ENCODE data around the gene ACP2.

ACP2 gene

DNA sequence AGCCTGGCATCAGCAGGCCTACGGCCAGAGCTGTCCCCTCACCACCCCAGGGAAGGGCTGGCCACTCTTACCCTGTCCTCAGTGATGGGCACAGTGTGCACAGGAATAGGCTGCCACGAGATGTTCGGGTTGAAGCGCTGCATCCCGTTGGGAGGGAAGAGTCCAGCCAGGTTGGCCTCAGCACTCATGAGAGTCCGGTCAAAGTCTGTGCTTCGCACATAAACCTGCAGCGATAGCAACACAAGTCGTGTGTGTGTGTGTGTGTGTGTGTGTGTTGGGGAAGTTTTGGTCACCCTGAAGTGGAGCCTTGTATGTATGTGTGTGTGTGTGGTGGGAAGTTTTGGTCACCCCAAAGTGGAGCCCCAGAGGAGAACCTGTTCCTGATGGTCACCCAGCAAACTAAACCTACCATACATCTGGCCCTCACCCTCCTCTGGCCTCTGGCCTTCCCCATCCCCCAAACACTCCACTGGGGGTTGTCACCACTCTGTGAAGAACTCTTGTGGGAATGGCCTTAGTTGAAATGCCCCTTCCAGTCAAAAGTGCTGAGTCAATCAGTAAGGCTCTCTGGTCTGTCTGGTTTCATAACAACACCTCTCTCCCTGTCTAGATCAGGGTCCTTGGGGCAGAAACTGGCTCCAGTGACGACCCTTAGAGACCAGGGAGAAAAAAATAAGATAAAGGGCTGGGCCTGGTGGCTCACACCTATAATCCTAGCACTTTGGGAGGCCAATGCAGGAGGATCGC is 2.8 kb downstream of the ACP2 start:
- DNase-seq (ENCODE audit: low read depth, low spot score): no peak
- no peak overlapping the region for H3K4me3 ChIP-seq (ENCODE audit: low read length)

DNA sequence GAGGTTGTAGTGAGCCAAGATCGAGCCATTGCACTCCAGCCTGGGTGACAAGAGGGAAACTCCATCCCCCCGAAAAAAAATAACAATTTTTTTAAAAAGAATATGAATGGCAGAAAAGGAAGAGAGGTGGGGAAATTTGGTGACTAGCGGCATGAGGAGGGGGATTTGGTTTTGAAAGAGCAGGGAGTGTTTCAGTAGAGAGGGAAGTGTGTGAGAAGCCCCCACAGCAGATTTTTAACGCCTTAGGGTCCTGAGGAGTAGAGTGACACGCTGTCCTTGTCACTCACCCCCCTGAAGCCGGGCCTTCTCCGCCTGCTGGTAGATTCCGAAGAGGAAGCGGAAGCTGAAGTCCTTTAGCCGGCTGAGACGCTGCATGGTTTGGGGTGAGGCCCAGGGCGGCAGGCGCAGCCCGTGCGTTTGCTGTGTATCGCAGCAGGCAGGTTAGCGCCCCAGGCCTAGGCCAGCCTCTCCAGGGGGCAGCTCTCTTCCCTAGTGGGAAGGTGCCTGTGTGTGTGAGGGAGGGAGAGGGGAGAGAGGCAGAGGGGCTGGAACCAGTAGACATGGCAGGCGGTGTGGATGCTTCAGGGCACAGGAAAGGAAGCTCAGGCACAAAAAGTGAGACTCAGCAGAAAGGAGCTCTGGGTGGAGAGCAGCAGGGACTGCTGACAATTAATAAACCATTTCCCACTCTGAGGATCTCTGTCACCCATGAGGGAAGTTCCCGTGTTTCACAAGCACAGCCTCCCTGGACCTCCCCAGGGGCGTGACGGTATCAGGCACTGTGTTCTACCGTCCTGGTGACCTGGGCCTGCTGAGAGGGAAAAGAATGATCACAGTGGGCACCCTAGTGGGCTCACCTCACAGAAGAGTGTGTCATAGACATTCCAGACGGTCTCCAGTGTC is 3.9 kb downstream of the ACP2 start:
- H3K4me3 ChIP-seq (ENCODE audit: low read length): no peak overlapping the region
- no peak for DNase-seq (ENCODE audit: low read depth, low spot score)

DNA sequence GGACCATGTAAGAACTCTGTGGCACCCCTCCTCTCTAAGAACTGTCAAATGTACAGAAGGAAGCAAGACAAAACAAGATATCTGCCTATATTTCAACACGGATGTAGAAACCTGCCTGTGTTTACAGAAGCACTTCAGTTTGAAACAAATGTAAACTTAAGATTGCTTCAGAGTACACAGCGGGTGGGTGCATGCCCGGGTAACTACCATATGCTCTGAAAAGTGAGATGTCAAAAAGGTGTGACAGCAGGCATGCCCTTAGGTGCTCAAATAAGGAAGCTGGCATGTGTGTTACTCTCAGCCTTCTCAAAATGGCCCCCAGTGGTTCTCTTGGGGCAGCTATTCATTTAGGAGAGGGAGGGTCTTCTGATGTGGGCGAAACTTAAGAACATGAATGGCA is 5.2 kb downstream of the ACP2 start:
- H3K4me3 ChIP-seq (ENCODE audit: low read length): no peak overlapping the region
- DNase-seq (ENCODE audit: low read depth, low spot score): no peak

GRCh38 chr11:47242596-47243192 is 5.9 kb downstream of the ACP2 start:
- no peak overlapping the region for H3K4me3 ChIP-seq (ENCODE audit: low read length)
- no peak for DNase-seq (ENCODE audit: low read depth, low spot score)

DNA sequence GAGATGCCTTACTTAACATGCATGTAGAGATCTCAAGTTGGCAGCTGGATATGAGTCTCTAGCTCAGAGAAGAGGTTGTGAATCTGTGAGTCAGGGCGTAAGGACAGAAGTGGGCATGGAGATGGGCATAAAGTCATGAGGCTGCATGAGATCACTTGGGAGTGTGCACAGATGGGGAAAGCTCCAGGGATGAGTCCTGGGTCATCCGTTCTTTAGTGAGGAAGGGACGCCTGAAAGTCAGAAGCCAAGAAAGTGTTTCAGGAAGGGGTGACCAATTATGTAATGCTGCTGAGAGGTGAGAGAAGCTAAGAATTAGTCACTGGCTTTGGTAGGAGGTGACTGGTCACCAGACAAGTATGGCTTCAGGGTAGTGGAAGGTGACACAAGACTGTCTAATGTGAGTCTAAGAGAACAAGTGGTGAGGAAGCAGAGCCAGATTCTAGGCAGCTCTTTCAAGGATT is 6.7 kb downstream of the ACP2 start:
- DNase-seq (ENCODE audit: low read depth, low spot score): no peak
- no peak overlapping the region for H3K4me3 ChIP-seq (ENCODE audit: low read length)

GRCh38 chr11:47239852-47240251 is 8.8 kb downstream of the ACP2 start:
- no peak for DNase-seq (ENCODE audit: low read depth, low spot score)
- no peak overlapping the region for H3K4me3 ChIP-seq (ENCODE audit: low read length)

- H3K4me3 ChIP-seq (ENCODE audit: low read length): no peak overlapping the region
- DNase-seq (ENCODE audit: low read depth, low spot score): no peak
These were observed 12.1 kb downstream of the ACP2 start for GRCh38 chr11:47236482-47236881.

- DNase-seq (ENCODE audit: low read depth, low spot score): no peak
- no peak overlapping the region for H3K4me3 ChIP-seq (ENCODE audit: low read length)
These were observed 13.5 kb downstream of the ACP2 start for GRCh38 chr11:47235163-47235562.

- peak; percentile 68 for DNase-seq (ENCODE audit: low read depth, low spot score)
- no peak overlapping the region for H3K4me3 ChIP-seq (ENCODE audit: low read length)
These were observed 13.9 kb downstream of the ACP2 start for GRCh38 chr11:47234669-47235100.

- DNase-seq (ENCODE audit: low read depth, low spot score): peak; percentile 44
- H3K4me3 ChIP-seq (ENCODE audit: low read length): no peak overlapping the region
These were observed 14.5 kb downstream of the ACP2 start for GRCh38 chr11:47233989-47234668.

DNA sequence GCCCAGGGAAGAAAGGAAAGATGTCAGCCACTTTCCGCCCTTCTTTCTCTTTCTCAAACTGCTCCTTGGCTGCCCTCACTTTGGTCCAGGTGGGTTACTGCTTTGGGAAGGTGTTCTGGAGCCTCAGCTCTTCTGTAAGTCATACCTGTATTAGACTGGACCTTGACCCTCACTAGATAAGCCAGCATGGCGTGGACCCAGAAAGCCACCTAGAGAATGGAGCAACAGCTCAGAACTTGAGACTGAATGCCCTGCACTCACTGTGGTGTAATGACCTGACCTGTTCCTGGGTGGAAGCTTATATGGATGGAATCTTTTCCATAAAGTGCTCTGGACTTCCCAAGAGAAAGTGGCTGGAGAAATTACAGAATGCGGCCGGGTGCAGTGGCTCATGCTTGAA is 15.6 kb downstream of the ACP2 start:
- no peak overlapping the region for H3K4me3 ChIP-seq (ENCODE audit: low read length)
- DNase-seq (ENCODE audit: low read depth, low spot score): no peak

GRCh38 chr11:47229161-47229560 is 19.5 kb downstream of the ACP2 start:
- H3K4me3 ChIP-seq (ENCODE audit: low read length): no peak overlapping the region
- no peak for DNase-seq (ENCODE audit: low read depth, low spot score)

- no peak overlapping the region for H3K4me3 ChIP-seq (ENCODE audit: low read length)
- DNase-seq (ENCODE audit: low read depth, low spot score): no peak
These were observed 22.8 kb downstream of the ACP2 start for GRCh38 chr11:47225552-47226400.

- H3K4me3 ChIP-seq (ENCODE audit: low read length): no peak overlapping the region
- no peak for DNase-seq (ENCODE audit: low read depth, low spot score)
These were observed 25.9 kb downstream of the ACP2 start for GRCh38 chr11:47222696-47223095.

DNA sequence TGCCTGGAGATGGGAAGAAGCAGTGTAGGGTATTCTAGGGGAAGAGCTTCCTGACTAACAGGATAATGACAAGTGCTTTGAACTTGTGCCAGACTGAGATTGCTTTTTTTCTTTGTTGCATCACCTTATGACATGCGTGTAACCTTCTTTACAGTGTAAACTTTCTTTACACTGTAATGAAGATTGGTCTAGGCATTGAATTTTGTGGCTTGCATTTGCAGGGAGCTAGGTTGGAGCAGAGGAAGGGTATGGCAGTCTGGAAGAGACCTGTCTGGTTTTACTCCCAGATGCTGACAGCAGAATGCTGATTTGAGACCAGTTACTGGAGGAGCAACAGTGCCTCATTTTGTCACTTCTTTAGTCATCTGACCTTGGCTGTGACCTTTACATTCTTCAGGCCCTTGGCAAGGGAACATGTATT is 28.2 kb downstream of the ACP2 start:
- H3K4me3 ChIP-seq (ENCODE audit: low read length): no peak overlapping the region
- no peak for DNase-seq (ENCODE audit: low read depth, low spot score)

GRCh38 chr11:47216121-47216798 is 32.4 kb downstream of the ACP2 start:
- no peak for DNase-seq (ENCODE audit: low read depth, low spot score)
- H3K4me3 ChIP-seq (ENCODE audit: low read length): peak overlapping the region; percentile 85

- H3K4me3 ChIP-seq (ENCODE audit: low read length): peak overlapping the region; percentile 85
- DNase-seq (ENCODE audit: low read depth, low spot score): no peak
These were observed 33.2 kb downstream of the ACP2 start for GRCh38 chr11:47215366-47215910.
